H9 (cell line): ENCODE results near the gene APBA2. TPM values are rescaled to one million over a fixed set of nuclear protein-coding genes. Genes with fewer than 3 reads are reported as not detected.

Experiments used
- DNase-seq: peaks from one replicate; pipeline ENCODE4 v3.0.0-alpha.2; 2017
- H2AFZ ChIP-seq: one replicate; pipeline ENCODE4 v1.6.1; 2013; ENCODE audit warnings: mild to moderate bottlenecking, low read length, control low read depth, moderate library complexity
- H2AK5ac ChIP-seq: 2 replicates; pipeline ENCODE4 v1.6.1; 2013; ENCODE audit warnings: low read length, control low read depth, mixed read lengths; ENCODE audit not compliant: insufficient read length
- H2BK120ac ChIP-seq: one replicate; pipeline ENCODE4 v1.6.1; 2013; ENCODE audit warnings: low read depth, mild to moderate bottlenecking, low read length, control low read depth, inconsistent platforms; ENCODE audit not compliant: poor library complexity, severe bottlenecking
- H2BK12ac ChIP-seq: 2 replicates; pipeline ENCODE4 v1.6.1; 2013; ENCODE audit warnings: low read length, control low read depth, mixed read lengths, low read depth; ENCODE audit not compliant: insufficient read length
- H2BK15ac ChIP-seq: 2 replicates; pipeline ENCODE4 v1.6.1; 2013; ENCODE audit warnings: low read depth, low read length, control low read depth
- H2BK20ac ChIP-seq: one replicate; pipeline ENCODE4 v1.6.1; 2013; ENCODE audit warnings: low read depth, mild to moderate bottlenecking, low read length, control low read depth, inconsistent platforms; ENCODE audit not compliant: poor library complexity, severe bottlenecking
- H2BK5ac ChIP-seq: 2 replicates; pipeline ENCODE4 v1.6.1; 2013; ENCODE audit warnings: low read length, control low read depth, mixed read lengths; ENCODE audit not compliant: insufficient read length
- H3K14ac ChIP-seq: 2 replicates; pipeline ENCODE4 v1.6.1; 2013; ENCODE audit warnings: low read length, control low read depth; ENCODE audit not compliant: insufficient read depth
- H3K18ac ChIP-seq: 2 replicates; pipeline ENCODE4 v1.6.1; 2013; ENCODE audit warnings: low read depth, mild to moderate bottlenecking, mixed read lengths, low read length, control low read depth; ENCODE audit not compliant: insufficient read length
- H3K23ac ChIP-seq: 2 replicates; pipeline ENCODE4 v1.6.1; 2013; ENCODE audit warnings: low read length, control low read depth, mixed read lengths, low read depth; ENCODE audit not compliant: insufficient read length
- H3K23me2 ChIP-seq: 2 replicates; pipeline ENCODE4 v1.6.1; 2013; ENCODE audit warnings: low read depth, mild to moderate bottlenecking, mixed read lengths, low read length, control low read depth; ENCODE audit not compliant: insufficient read length, poor library complexity, severe bottlenecking
- H3K27ac ChIP-seq: 2 replicates; pipeline ENCODE4 v1.5.1; 2013; ENCODE audit warnings: low read length, control low read depth, mixed read lengths, low read depth; ENCODE audit not compliant: insufficient read length
- H3K27me3 ChIP-seq: 2 replicates; pipeline ENCODE4 v1.6.1; 2013; ENCODE audit warnings: low read length, control low read depth, inconsistent platforms; ENCODE audit not compliant: insufficient read depth
- H3K4ac ChIP-seq: 2 replicates; pipeline ENCODE4 v1.6.1; 2013; ENCODE audit warnings: low read depth, mild to moderate bottlenecking, control low read depth, inconsistent platforms, low read length, moderate library complexity
- H3K4me1 ChIP-seq: 2 replicates; pipeline ENCODE4 v1.6.1; 2013; ENCODE audit warnings: low read length, control low read depth, inconsistent platforms; ENCODE audit not compliant: insufficient read depth
- H3K4me2 ChIP-seq: 2 replicates; pipeline ENCODE4 v1.6.1; 2013; ENCODE audit warnings: low read length, control low read depth, mixed read lengths; ENCODE audit not compliant: insufficient read length, insufficient read depth
- H3K56ac ChIP-seq: 2 replicates; pipeline ENCODE4 v1.6.1; 2013; ENCODE audit warnings: low read depth, mild to moderate bottlenecking, mixed read lengths, low read length, control low read depth; ENCODE audit not compliant: insufficient read length
- H3K79me1 ChIP-seq: 2 replicates; pipeline ENCODE4 v1.6.1; 2013; ENCODE audit warnings: low read depth, mild to moderate bottlenecking, moderate library complexity, low read length, control low read depth, inconsistent platforms; ENCODE audit not compliant: insufficient read depth, poor library complexity, severe bottlenecking
- H3K79me2 ChIP-seq: 2 replicates; pipeline ENCODE4 v1.6.1; 2013; ENCODE audit warnings: low read length, control low read depth, inconsistent platforms; ENCODE audit not compliant: insufficient read depth
- H3K9ac ChIP-seq: 2 replicates; pipeline ENCODE4 v1.6.1; 2013; ENCODE audit warnings: low read length, control low read depth, mixed read lengths; ENCODE audit not compliant: insufficient read length; ENCODE audit errors: extremely low read depth
- H3K9me3 ChIP-seq: one replicate; pipeline ENCODE4 v1.6.1; 2013; ENCODE audit warnings: low read depth, low read length, inconsistent platforms; ENCODE audit not compliant: control insufficient read depth
- H3T11ph ChIP-seq: one replicate; pipeline ENCODE4 v1.6.1; 2013; ENCODE audit warnings: mild to moderate bottlenecking, low read length, control low read depth, inconsistent platforms
- H4K20me1 ChIP-seq: one replicate; pipeline ENCODE4 v1.6.1; 2013; ENCODE audit not compliant: control insufficient read depth, insufficient read length, insufficient read depth
- H4K5ac ChIP-seq: 2 replicates; pipeline ENCODE4 v1.6.1; 2013; ENCODE audit warnings: low read depth, mild to moderate bottlenecking, mixed read lengths, low read length, control low read depth; ENCODE audit not compliant: insufficient read length
- H4K8ac ChIP-seq: replicated peaks from 2 replicates; pipeline ENCODE4 v1.6.1; 2013; ENCODE audit warnings: low read length, control low read depth, mixed read lengths, low read depth; ENCODE audit not compliant: insufficient read length
- H4K91ac ChIP-seq: 2 replicates; pipeline ENCODE4 v1.6.1; 2013; ENCODE audit warnings: low read depth, mild to moderate bottlenecking, moderate library complexity, mixed read lengths, low read length, control low read depth; ENCODE audit not compliant: insufficient read length
- H3K27ac Mint-ChIP-seq, 3 experiments: 2 replicates in 2 of 3; 3 replicates in 1 of 3; pipeline ENCODE4 v1.8.0; 2020 to 2021; ENCODE audit warnings: mixed read lengths in 3 of 3, mild to moderate bottlenecking in 1 of 3, moderate library complexity in 1 of 3
- H3K27me3 Mint-ChIP-seq: 2 replicates; pipeline ENCODE4 v1.8.0; 2021; ENCODE audit warnings: low read depth, mild to moderate bottlenecking, moderate library complexity, mixed read lengths
- H3K36me3 Mint-ChIP-seq, 3 experiments: 2 replicates in 2 of 3; 3 replicates in 1 of 3; pipeline ENCODE4 v1.8.0; 2020 to 2021; ENCODE audit warnings: low read depth in 3 of 3, mixed read lengths in 3 of 3; ENCODE audit not compliant: insufficient read depth in 1 of 3
- H3K4me1 Mint-ChIP-seq, 2 experiments: 2 replicates each; pipeline ENCODE4 v1.8.0; 2020; ENCODE audit warnings: mixed read lengths in 2 of 2
- H3K4me3 Mint-ChIP-seq, 2 experiments: 2 replicates in 1 of 2; 3 replicates in 1 of 2; pipeline ENCODE4 v1.8.0; 2020 to 2021; ENCODE audit warnings: mild to moderate bottlenecking in 2 of 2, mixed read lengths in 2 of 2, moderate library complexity in 1 of 2
- H3K9me3 Mint-ChIP-seq, 2 experiments: 2 replicates in 1 of 2; 3 replicates in 1 of 2; pipeline ENCODE4 v1.8.0; 2020; ENCODE audit warnings: mild to moderate bottlenecking in 2 of 2, mixed read lengths in 2 of 2, moderate library complexity in 1 of 2
- CTCF ChIP-seq: fragments of 200-600 bp; sonication (generic); conservative IDR thresholded peaks from 3 replicates; pipeline ENCODE4 v1.8.0; 2021; ENCODE audit warnings: antibody characterized with exemption, mild to moderate bottlenecking
- WGBS: extraction: QIAGEN DNeasy Blood & Tissue Kit; methylation state at CpG from one replicate; pipeline ENCODE4 v1.1.7; 2013; ENCODE audit warnings: missing lambda C conversion rate, low lambda C conversion rate, mixed read lengths; ENCODE audit not compliant: insufficient read length; ENCODE audit errors: extremely low coverage; 5-methylcytosine and 5-hydroxymethylcytosine counted together
- total RNA-seq: library from RNA; stranded (reverse); gene quantifications from 2 replicates; pipeline ENCODE4 v1.2.1, GENCODE V29; 2021

APBA2 gene
- total RNA-seq, 1 experiment from 2014 or later = 14.3 TPM

GRCh38 chr15:29109762-29110161, 224.0 kb downstream of the APBA2 start:
- Histone ChIP-seq H3K18ac (no peak overlapping the region), H2AK5ac (no peak overlapping the region), H3K9me3 (no peaks in the 10 kb centered on the region), H3K4me2 (no peak overlapping the region), H4K8ac (no peak overlapping the region), H3K23ac (no peak overlapping the region), H2AFZ (no peak overlapping the region), H3K9ac (no peak overlapping the region), H3K27me3 (no peaks in the 10 kb centered on the region), H3T11ph (no peak overlapping the region), H2BK120ac (no peak overlapping the region), H3K27ac (no peak overlapping the region), H3K14ac (peak overlapping the region; percentile 8; the same call in 1 of the 2 replicates), H3K4ac (no peak overlapping the region), H3K79me2 (no peaks in the 10 kb centered on the region), H2BK20ac (no peak overlapping the region), H2BK15ac (no peak overlapping the region), H3K56ac (no peak overlapping the region), H4K91ac (no peak overlapping the region), H4K20me1 (no peaks in the 10 kb centered on the region), H3K4me1 (no peaks in the 10 kb centered on the region; the same call in 1 of the 2 replicates), H3K23me2 (no peaks in the 10 kb centered on the region), H2BK5ac (no peak overlapping the region), H3K79me1 (no peaks in the 10 kb centered on the region), H2BK12ac (no peak overlapping the region), H4K5ac (no peak overlapping the region)
- Mint-ChIP-seq H3K36me3 (peaks cover 0 to 2% (median 0%) of the 10 kb centered on the region in 3 experiments; a peak in 3 of 7 replicates), H3K4me1 (peaks cover 9 to 17% of the 10 kb centered on the region in 2 experiments), H3K27ac (no peak overlapping the region), H3K9me3 (no peaks in the 10 kb centered on the region; a peak in 1 of 5 replicates), H3K27me3 (no peaks in the 10 kb centered on the region; the same call in none of the 2 replicates), H3K4me3 (no peak overlapping the region)
- no peak for TF ChIP-seq CTCF
- WGBS = no CpG with 5 or more reads among the region's 10 CpGs
- DNase-seq = no peak
